Hepatocyte (in vitro differentiated cells): ENCODE data around the gene POU5F1.

Experiments used
- CTCF ChIP-seq: fragments of 200-600 bp; sonication (generic); IDR thresholded peaks from 2 replicates; pipeline ENCODE4 v1.5.1; 2016; ENCODE audit warnings: antibody characterized with exemption, mild to moderate bottlenecking; ENCODE audit not compliant: poor library complexity
- EZH2 ChIP-seq: fragments of 200-600 bp; sonication (generic); IDR thresholded peaks from 2 replicates; pipeline ENCODE4 v1.6.1; 2016; ENCODE audit warnings: antibody characterized with exemption, mild to moderate bottlenecking, borderline replicate concordance

DNA sequence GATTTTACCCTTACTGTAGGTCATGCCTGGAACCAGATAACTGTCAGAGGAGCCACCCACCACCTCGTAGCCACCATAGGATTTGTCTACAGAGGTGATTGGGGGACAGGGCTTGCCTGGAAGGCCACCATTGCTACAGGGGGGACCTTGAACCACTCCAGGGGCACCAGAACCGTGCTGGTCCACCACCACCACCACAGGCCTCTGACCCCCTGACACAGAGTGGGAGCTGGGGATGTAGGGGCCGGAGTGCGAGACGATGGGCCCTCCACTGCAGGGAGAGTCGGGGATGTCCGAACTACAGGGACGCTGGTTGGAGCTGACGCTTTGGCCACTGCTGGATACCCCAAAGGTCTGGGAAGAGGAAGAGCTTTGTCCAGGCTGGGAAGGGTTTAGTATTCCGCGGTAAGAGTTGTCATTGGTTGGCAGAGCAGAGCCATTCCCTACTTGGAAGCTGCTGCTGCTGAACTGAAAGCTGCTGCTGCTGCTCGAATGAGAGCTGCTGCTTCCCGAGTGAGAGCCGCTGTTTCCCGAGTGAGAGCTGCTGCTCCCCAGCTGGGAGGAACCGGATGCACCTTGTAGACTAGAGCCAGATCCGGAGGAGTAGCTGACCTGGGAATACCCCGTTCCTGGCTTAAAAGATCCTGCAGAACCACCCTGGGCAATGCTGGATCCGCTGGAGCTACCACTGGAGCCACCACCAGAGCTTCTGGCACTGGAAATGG, 53.7 kb downstream of the POU5F1 start:
- no peak for TF ChIP-seq CTCF
- no peak for TF ChIP-seq EZH2
